HepG2 (cell line): ENCODE results near the gene CHKA. TPM values are rescaled to one million over a fixed set of nuclear protein-coding genes. Genes with fewer than 3 reads are reported as not detected.

Experiments
- CREB3 ChIP-seq: sonication (generic); formaldehyde crosslinking; IDR thresholded peaks from 2 replicates; pipeline ENCODE4 v1.5.0; 2020; ENCODE audit warnings: missing genetic modification reagents
- FOXA3 ChIP-seq: IDR thresholded peaks from 2 replicates; pipeline ENCODE4 v1.6.1; 2016; ENCODE audit warnings: missing genetic modification reagents, missing compliant biosample characterization
- HNF4G ChIP-seq, 2 experiments: sonication (generic) in 1 of 2; formaldehyde crosslinking in 1 of 2; IDR thresholded peaks; 2 replicates each; pipeline versions ENCODE4 v1.4.0 to v1.6.1; 2011 to 2020; ENCODE audit warnings: borderline replicate concordance in 2 of 2, low read depth in 2 of 2, mild to moderate bottlenecking in 2 of 2, low read length in 1 of 2, missing genetic modification reagents in 1 of 2, moderate library complexity in 1 of 2
- KDM5A ChIP-seq: fragments of 200-600 bp; sonication (generic); IDR thresholded peaks from 2 replicates; pipeline ENCODE4 v1.7.0; 2018; ENCODE audit warnings: antibody characterized with exemption, mild to moderate bottlenecking, low read length, borderline replicate concordance
- KLF15 ChIP-seq: sonication (generic); formaldehyde crosslinking; IDR thresholded peaks from 2 replicates; pipeline ENCODE4 v1.8.1; 2023; ENCODE audit warnings: borderline replicate concordance, mild to moderate bottlenecking, inconsistent platforms, missing genetic modification reagents, mixed read lengths
- MED1 ChIP-seq: sonication (generic); formaldehyde crosslinking; IDR thresholded peaks from 2 replicates; pipeline ENCODE4 v1.4.0; 2020; ENCODE audit warnings: missing genetic modification reagents
- NCOA5 ChIP-seq: sonication (generic); formaldehyde crosslinking; IDR thresholded peaks from 2 replicates; pipeline ENCODE4 v1.4.0; 2020; ENCODE audit warnings: missing genetic modification reagents
- PHF5A ChIP-seq: IDR thresholded peaks from one replicate; pipeline ENCODE4 v1.6.1; 2018; ENCODE audit warnings: low read depth, missing genetic modification reagents; ENCODE audit not compliant: unreplicated experiment
- REST ChIP-seq, 2 experiments: IDR thresholded peaks; 2 replicates each; pipeline ENCODE4 v1.6.1; 2011 to 2012; ENCODE audit warnings: low read length in 2 of 2, borderline replicate concordance in 1 of 2, low read depth in 1 of 2, mild to moderate bottlenecking in 1 of 2, moderate library complexity in 1 of 2
- SRY ChIP-seq: sonication (generic); formaldehyde crosslinking; IDR thresholded peaks from 2 replicates; pipeline ENCODE4 v1.8.0; 2022; ENCODE audit warnings: mild to moderate bottlenecking, missing genetic modification reagents
- SUZ12 ChIP-seq: fragments of 150-350 bp; IDR thresholded peaks from 2 replicates; pipeline ENCODE4 v1.6.1; 2014; ENCODE audit warnings: low read depth, low read length
- ZNF121 ChIP-seq: sonication (generic); formaldehyde crosslinking; IDR thresholded peaks from 2 replicates; pipeline ENCODE4 v1.5.0; 2020; ENCODE audit warnings: mild to moderate bottlenecking, missing genetic modification reagents
- ZNF18 ChIP-seq: sonication (generic); formaldehyde crosslinking; IDR thresholded peaks from 2 replicates; pipeline ENCODE4 v1.8.0; 2022; ENCODE audit warnings: mild to moderate bottlenecking, missing genetic modification reagents; ENCODE audit not compliant: insufficient replicate concordance
- ZNF276 ChIP-seq: sonication (generic); formaldehyde crosslinking; IDR thresholded peaks from 2 replicates; pipeline ENCODE4 v1.4.0; 2020; ENCODE audit warnings: mild to moderate bottlenecking, low read depth, missing genetic modification reagents
- ZNF792 ChIP-seq: IDR thresholded peaks from 2 replicates; pipeline ENCODE4 v1.6.1; 2016
- ZNF816 ChIP-seq: sonication (generic); formaldehyde crosslinking; IDR thresholded peaks from 2 replicates; pipeline ENCODE4 v1.8.0; 2022; ENCODE audit warnings: missing genetic modification reagents, mild to moderate bottlenecking, borderline replicate concordance
- ZNF878 ChIP-seq: sonication (generic); formaldehyde crosslinking; IDR thresholded peaks from 2 replicates; pipeline ENCODE4 v1.8.1; 2023; ENCODE audit warnings: mild to moderate bottlenecking, missing genetic modification reagents, moderate library complexity
- polyA plus RNA-seq, 8 experiments: library from polyadenylated mRNA; depleted of rRNA in 3 of 8; stranded (reverse) in 7 of 8; unstranded in 1 of 8; fragments of >200 nt; fragmentation: Illumina TruSeq in 4 of 8; extraction: Trizol in 4 of 8; gene quantifications; 2 replicates each; pipeline versions ENCODE4 v1.2.1 to v1.2.3, GENCODE V29; 2011 to 2016; ENCODE audit warnings: low read depth in 4 of 8, missing spikeins in 1 of 8, mixed read lengths in 1 of 8; ENCODE audit not compliant: insufficient read depth in 1 of 8
- total RNA-seq, 5 experiments: library from RNA; depleted of rRNA; stranded (reverse); fragments of >200 nt; fragmentation: Illumina TruSeq; extraction: Trizol; gene quantifications; 2 replicates each; pipeline ENCODE4 v1.2.3, GENCODE V29; 2016; ENCODE audit warnings: low read depth in 1 of 5

Gene CHKA
- total and polyA plus RNA-seq, 2 of the 13 experiments (the other 11 are each of a cell fraction or from before 2014, with no cell fraction given), result 71.6 to 92.7 TPM

- TF ChIP-seq REST (IDR thresholded peaks at IDR 0.05; ENCODE audit: borderline replicate concordance in 1 of 2, low read depth in 1 of 2, low read length in 2 of 2) (no peak), KLF15 (0 out of 2 replicates have a peak, but pooled peaks have one; percentile 29), KDM5A (no peak), ZNF878 (no peak), PHF5A (CRISPR knock-in tag) (no peak), SUZ12 (no peak), MED1 (CRISPR knock-in tag) (no peak), SRY (CRISPR knock-in tag) (0 out of 2 replicates have a peak, but pooled peaks have one; percentile 2), ZNF816 (peak; percentile 38; the same call in 1 of the 2 replicates), CREB3 (CRISPR knock-in tag) (no peak), NCOA5 (CRISPR knock-in tag) (no peak), HNF4G (IDR thresholded peaks at IDR 0.05; ENCODE audit: borderline replicate concordance, low read depth, low read length) (no peak), HNF4G (CRISPR knock-in tag; IDR thresholded peaks at IDR 0.05; ENCODE audit: borderline replicate concordance, low read depth) (no peak), FOXA3 (CRISPR knock-in tag) (no peak), ZNF276 (no peak), ZNF121 (CRISPR knock-in tag) (no peak), ZNF18 (CRISPR knock-in tag) (peak; percentile 78), ZNF792 (no peak)
Observed at GRCh38 chr11:68037411-68038225, 83.6 kb downstream of the CHKA start (continued).
